Epithelial cell of prostate (primary cell): ENCODE data around the gene SPDYE5.

Experiments used
- DNase-seq: peaks from one replicate; pipeline ENCODE4 v3.0.0-alpha.2; 2011; ENCODE audit warnings: low read depth, low spot score
- H3K27ac ChIP-seq: fragments of 450-650 bp; 2 replicates; pipeline ENCODE4 v1.5.1; 2017; ENCODE audit warnings: mild to moderate bottlenecking

SPDYE5 gene

GRCh38 chr7:75534727-75535307 lies 42.7 kb downstream of the SPDYE5 start:
- H3K27ac ChIP-seq, result no peak overlapping the region
- no peak for DNase-seq

DNA sequence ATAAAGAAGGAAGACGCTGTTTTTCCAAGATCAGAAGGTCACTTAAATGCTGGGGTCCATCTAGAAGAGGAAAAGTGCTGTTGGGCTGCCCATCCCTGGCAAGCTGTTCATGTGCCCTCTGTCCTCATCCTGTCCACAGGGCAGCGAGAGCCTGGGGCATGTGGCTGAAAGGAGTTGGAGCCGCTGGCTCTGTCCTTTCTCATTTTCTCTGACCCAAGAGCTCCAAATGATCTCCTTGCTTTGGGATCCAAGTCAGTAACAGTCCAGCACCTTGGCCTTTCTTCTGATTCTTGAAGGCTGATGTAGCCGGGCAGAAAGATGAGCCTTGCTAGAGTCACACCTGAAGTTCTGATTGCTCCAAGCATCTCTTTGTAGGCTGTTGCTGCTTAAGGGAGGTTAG lies 44.4 kb downstream of the SPDYE5 start:
- no peak for DNase-seq
- no peak overlapping the region for H3K27ac ChIP-seq

DNA sequence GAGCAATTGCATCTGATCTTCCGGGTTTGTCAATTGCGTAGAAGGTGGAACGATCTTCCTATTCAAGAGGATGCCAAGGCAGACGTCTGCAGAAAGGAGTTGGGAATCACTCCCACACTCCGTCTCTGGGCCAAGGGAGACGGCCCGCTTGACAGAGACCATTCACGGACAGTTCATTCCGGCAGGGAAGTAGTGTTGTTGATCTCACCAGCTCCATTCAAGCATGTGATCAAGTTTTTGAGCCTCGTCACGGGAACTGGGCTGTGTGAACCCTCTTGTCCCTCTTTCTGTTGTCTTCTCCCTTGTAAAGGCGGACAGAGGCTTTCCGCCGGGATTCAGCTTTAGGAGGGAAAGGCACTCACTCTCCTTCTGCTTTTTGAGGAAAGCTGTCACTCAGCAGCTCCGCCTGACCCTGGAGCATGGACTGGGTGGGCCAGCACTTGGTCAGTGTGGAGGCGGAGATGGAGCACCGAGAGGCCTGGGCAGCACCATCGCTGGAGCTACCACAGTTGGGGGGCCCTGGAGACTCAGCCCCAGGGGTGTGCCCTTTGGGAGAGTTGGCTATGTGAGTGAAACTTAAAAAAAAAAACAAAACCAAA lies 44.9 kb downstream of the SPDYE5 start:
- H3K27ac ChIP-seq, result no peak overlapping the region

GRCh38 chr7:75537731-75538130 lies 45.6 kb downstream of the SPDYE5 start:
- no peak for DNase-seq
- H3K27ac ChIP-seq, result no peak overlapping the region

More for the DNA sequence above, 44.9 kb downstream of the SPDYE5 start:
- DNase-seq, result no peak

GRCh38 chr7:75546237-75547015 lies 54.3 kb downstream of the SPDYE5 start:
- no peak for DNase-seq
- H3K27ac ChIP-seq, result no peak overlapping the region
